GM21786 (cell line): ENCODE data around the gene RAPGEF1.
"Not testable (repeated sequence)": the region's sequence is repeated elsewhere in the genome, so short reads cannot be mapped to it uniquely, and the experiment has no call there.

Source experiments
- ATAC-seq: cut with Tn5 transposase; IDR thresholded peaks from one replicate; pipeline ENCODE4 v1.9.1; 2021; ENCODE audit not compliant: unreplicated experiment

RAPGEF1 gene

DNA sequence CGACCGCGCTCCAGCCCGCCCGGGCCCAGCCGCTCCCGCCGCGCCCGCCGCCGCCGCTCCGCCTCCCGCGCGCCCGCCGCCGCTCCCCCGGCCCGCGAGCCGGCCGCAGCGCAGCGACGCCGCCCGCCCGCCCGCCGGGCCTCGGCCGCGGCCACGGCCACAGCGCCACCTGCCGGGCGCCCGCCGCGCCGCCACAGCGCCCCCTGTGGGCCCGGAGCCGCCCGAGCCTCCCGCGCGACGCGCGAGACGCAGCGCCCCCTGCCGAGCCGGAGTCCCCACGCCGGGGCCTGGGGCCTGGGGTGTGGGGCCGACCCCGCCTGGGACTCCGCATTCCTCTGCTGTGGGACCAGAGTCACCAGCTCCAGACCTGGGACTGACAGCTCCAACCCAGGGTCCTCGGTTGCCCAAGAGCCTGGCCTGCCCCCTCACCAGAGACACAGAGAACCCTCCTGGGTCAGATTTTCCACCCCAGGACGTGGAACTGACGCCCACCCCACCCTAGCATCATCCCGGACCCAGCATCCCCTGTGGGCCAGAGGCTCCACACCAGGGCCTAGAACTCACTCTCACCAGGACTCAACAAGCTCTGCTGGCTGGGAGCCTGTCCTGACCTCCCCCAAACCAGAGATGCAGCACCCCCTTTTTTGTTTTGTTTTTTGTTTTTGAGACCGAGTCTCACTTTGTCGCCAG is at the start of gene RAPGEF1:
RAPGEF1 (minus strand) TSS at position 118 of the 690 bp plus-strand sequence. CDS start 246 bp downstream, outside the sequence.
- no peak for ATAC-seq

GRCh38 chr9:131788851-131789250 is 49.0 kb upstream of the RAPGEF1 start:
- no peak for ATAC-seq

- ATAC-seq: no peak
These were observed 48.0 kb upstream of the RAPGEF1 start for GRCh38 chr9:131787838-131788237.

DNA sequence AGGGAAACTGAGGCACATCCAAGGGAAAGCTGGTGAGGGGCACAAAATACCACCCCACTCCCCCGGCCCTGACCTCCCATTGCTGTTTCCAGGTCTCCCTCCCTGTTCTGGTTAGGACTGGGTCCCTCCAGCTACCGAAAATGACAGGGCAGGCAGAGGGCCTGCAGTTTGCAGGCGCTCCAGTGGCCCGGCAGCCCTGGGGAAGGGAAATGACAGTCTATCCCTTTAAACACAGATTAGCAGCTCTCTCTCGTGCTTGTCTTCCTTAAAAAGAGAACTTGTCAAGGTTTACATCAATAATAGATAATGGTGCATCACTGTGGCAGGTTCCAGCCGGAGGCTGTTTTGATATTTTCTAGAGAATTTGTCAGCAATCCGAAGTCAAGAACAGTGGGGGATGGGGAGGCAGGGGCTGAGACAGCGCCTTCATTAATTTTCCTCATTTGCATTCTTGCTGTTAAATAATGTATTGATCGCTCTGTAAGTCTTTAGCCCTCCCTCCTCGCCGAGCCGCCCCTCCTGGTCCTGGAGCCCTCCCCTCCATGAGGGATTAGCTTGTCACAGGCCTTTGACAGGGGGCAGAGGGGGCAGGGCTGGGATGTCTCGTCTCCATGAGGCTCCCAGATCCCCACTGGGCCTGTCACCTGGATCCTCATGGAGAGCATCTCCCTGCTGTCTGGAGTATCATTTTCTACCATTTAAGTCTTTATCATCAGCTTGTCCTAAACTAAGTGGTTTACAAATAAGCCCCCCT is 45.0 kb upstream of the RAPGEF1 start:
- ATAC-seq: no peak

GRCh38 chr9:131781069-131781468 is 41.2 kb upstream of the RAPGEF1 start:
- no peak for ATAC-seq

DNA sequence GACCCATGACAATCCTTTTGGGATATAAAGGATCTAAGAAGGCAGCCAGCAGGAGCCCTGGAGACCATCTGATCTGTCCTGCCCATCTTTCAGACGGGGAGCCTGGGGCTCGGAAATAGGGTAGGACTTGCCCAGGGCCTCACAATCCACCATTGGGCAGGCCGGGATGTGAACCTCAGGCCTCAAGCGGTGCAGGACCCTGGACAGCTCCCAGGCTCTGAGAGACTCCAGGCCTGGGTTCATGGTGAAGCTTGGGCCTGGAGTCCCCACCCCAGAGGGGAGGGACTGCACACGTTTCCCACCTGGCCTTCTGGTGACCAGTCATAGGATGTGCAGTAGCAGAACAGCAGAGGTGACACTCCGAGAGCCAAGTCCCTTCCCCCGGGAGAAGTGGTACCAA is 36.6 kb upstream of the RAPGEF1 start:
- no peak for ATAC-seq

DNA sequence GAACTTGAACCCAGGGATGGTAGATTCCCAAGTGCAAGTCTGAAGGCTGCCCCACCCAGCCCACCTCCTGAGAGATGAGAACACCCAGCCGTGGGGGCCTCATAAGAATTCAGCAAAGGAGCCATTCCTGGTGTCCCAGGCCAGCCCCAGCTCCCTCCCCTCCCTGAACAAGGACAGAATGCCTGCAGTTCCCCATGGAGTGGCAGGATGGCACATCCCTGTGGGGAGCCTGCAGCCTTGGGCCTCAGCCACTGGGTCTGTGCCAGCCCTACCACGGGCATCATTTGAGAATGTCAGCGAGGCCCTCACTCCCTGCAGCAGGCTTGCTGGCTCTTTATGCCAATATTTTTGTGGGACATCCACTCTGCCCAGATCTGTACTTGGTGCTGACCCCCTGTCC is 36.2 kb upstream of the RAPGEF1 start:
- ATAC-seq: no peak

DNA sequence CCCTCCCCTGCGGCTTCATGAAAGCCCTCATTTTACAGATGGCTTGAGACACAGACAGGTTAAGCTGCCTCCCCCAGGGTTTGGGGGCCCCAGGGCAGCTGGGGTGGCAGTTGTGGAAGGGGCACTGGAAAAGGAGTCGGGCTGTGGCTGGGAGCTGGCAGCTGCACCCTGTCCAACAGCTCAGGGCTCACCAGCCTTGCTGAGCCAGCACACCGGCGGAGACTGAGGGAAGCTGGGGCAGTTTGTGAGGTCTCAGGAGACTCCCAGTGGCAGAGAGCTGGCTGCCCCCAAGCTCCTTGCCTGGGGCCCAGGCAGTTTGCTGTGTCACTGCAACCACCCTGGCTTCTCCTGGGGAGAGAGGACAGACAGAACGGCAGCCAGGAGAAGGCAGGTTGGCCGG is 34.8 kb upstream of the RAPGEF1 start:
- ATAC-seq: no peak

DNA sequence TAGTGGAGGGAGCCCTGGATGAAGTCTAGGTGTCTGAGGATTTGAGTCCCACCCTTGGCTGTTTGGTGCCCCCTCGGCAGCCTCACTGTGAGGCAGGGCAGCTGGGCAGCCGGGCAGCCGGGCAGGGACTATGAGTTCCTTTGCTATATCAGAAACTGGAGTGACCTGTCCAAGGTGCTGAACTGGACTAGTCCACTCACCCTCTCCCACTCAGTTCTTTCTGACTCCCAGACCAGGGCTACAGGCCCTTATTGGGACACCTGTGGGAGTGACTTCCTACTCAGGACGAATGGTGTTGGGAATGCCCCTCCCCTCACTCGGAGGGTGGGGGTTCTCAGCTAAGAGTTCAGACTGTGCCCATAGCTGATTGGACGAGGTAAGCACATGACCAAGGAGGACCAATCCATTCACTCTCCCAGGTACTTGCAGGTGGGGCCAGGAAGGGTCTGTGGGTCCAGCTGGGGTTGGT is 34.1 kb upstream of the RAPGEF1 start:
- ATAC-seq: no peak

- ATAC-seq: no peak
These were observed 33.1 kb upstream of the RAPGEF1 start for GRCh38 chr9:131772940-131773339.

DNA sequence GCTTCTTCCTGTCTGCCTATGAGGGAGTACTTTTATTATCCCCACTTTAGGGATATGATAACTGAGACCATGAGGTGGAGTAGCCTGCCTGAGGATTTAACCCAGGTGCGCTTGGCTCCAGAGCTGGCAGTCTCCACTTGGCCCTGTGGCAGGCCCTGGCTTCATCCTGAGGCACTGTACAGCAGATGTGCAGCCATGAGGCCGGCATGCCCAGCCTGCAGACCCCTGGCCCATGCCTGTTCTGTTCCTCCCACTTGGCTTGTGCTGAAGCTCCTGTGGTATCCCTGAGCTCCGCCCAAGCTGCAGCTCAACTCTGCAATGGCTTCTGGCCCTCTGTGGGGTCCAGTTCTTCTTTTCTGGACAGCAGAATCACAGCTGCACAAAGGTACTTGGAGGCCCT is 31.8 kb upstream of the RAPGEF1 start:
- no peak for ATAC-seq

DNA sequence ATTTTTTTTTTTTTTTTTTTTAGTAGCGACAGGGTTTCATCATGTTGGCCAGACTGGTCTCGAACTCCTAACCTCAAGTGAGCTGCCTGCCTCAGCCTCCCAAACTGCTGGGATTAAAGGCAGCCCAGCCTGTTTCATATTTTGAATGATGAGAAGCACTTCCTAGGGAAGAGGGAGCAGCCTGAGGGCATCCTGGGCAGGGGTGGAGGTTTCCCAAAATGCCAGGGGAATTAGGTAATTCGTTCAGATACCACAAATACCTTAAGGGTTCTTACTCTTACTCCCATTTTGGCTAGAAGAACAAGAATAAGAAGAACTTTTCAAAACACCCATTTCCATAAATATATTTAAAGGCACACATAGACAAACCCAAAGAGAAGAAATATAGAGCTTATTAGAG is 29.5 kb upstream of the RAPGEF1 start:
- no peak for ATAC-seq

DNA sequence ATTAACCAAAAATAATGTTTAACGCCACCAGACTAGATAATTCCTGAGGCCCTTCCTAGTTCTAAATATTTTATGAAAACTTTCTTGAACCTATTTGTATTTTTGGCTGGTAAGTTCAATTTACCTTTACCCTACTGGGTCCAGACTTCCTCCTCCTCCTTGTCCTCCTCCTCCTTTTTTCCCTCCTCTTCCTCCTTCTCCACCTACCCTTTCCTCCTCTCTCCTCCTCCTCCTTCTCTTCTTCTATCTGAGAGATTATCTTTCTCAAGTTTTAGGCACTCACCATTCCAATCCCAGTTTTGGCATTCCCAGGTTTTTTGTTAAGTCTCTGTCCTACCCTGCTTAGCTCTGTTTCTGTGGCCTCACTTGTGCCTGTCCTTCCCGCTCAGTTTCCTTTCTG is 24.7 kb upstream of the RAPGEF1 start:
- no peak for ATAC-seq

GRCh38 chr9:131762356-131762932 is 22.6 kb upstream of the RAPGEF1 start:
- no peak for ATAC-seq

GRCh38 chr9:131759017-131759647 is 19.3 kb upstream of the RAPGEF1 start:
- no peak for ATAC-seq

DNA sequence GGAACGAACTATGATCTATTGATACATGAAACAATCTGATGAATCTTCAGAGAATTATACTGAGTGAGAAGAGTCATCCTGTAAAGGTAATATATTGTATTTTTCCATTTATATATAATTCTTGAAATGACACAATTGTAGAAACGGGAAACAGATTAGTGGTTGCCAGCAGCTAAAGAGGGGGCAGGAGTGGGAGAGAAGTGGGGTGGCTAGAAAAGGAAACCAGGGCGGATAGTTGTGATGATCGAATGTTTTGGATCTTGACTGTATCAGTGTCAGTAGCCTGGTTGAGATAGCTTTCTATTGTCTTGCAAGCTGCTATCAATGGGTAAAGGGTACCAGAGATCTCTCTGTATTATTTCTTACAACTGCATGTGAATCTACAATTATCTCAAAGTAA is 17.7 kb upstream of the RAPGEF1 start:
- no peak for ATAC-seq

GRCh38 chr9:131755541-131756198 is 15.8 kb upstream of the RAPGEF1 start:
- no peak for ATAC-seq

DNA sequence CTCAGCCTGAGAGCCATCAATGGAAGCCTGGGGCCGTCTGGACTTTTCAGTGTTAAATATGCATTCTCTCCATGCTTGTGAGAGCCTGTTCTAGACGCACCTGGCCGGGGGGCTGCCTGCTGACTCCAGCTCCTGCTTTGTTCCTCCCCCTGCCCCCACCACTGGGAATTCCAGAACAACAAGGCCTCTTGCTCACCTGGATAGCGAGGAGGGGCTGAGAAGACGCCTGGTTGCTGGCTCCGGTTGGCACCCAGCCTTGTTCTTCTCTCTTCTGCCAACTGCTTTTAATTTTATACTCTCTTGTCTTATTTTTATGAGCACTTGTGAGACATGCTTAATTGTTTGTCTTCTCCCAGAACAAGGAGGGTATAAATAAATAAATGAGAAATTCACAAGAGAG is 15.0 kb upstream of the RAPGEF1 start:
- ATAC-seq: no peak

- not testable (repeated sequence) for ATAC-seq
These were observed 13.9 kb upstream of the RAPGEF1 start for GRCh38 chr9:131753751-131754150.

DNA sequence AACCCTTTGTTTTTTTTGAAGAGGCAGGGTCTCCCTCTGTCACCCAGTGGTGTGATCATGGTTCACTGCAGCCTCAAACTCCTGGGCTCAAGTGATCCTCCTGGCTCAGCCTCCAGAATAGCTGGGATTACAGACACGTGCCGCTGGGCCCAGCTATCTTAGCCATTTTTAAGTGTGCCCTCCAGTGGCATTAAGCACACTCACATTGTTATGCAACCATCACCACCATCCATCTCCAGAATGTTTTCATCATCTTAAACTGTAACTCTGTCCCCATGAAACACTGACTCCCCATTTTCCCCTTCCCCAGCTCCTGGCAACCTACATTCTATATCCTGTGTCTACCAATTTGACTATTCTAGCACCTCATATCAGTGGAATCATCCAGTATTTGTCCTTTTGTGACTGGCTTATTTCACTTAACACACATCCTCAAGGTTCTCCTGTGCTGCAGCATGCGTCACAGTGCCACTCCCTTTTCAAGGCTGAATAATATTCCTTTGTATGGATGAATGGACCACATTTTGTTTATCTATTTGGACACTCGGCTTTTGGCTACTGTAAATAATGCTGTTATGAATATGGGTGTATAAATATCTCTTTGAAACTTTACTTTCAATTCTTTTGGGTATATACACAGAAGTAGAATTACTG is 12.5 kb upstream of the RAPGEF1 start:
- ATAC-seq: no peak
